K562 (cell line): ENCODE data around the gene EIF1.

Source experiments
- BACH1 ChIP-seq: fragments of 200-800 bp; sonication (Bioruptor generic); IDR thresholded peaks from 2 replicates; pipeline ENCODE4 v1.6.1; 2016; ENCODE audit warnings: missing genetic modification characterization, missing compliant biosample characterization
- CTCF ChIP-seq, 3 experiments: IDR thresholded peaks in 2 of 3; conservative IDR thresholded peaks in 1 of 3; 2 replicates each; pipeline ENCODE4 v1.5.1; 2011 to 2012; ENCODE audit warnings: low read length in 3 of 3, mild to moderate bottlenecking in 3 of 3, control low read depth in 2 of 3, improper control_type of control experiment in 1 of 3, inconsistent platforms in 1 of 3, low read depth in 1 of 3, mixed read lengths in 1 of 3, moderate library complexity in 1 of 3; ENCODE audit not compliant: insufficient read depth in 2 of 3
- HINFP ChIP-seq: fragments of 450-650 bp; conservative IDR thresholded peaks from 2 replicates; pipeline ENCODE4 v1.6.1; 2016; ENCODE audit warnings: missing genetic modification characterization, low read depth, mild to moderate bottlenecking, control low read depth, missing compliant biosample characterization
- LEF1 ChIP-seq: fragments of 450-650 bp; IDR thresholded peaks from 2 replicates; pipeline ENCODE4 v1.6.1; 2016; ENCODE audit warnings: mild to moderate bottlenecking
- MAX ChIP-seq: sonication (generic); formaldehyde crosslinking; IDR thresholded peaks from 2 replicates; pipeline ENCODE4 v1.9.0; 2022; ENCODE audit warnings: mild to moderate bottlenecking, missing genetic modification reagents
- POLR2AphosphoS5 ChIP-seq: IDR thresholded peaks from 2 replicates; pipeline ENCODE4 v1.6.1; 2011; ENCODE audit warnings: mild to moderate bottlenecking, low read depth, low read length, moderate library complexity; ENCODE audit not compliant: control insufficient read depth, insufficient read depth
- SIN3A ChIP-seq, 2 experiments: fragments of 150-350 bp in 1 of 2; IDR thresholded peaks; 2 replicates each; pipeline ENCODE4 v1.6.1; 2011 to 2016; ENCODE audit warnings: borderline replicate concordance in 2 of 2, low read depth in 2 of 2, low read length in 2 of 2, mild to moderate bottlenecking in 2 of 2, moderate library complexity in 2 of 2; ENCODE audit not compliant: control insufficient read depth in 1 of 2

- TF ChIP-seq CTCF (IDR thresholded peaks at IDR 0.05 in 2 of 3, conservative IDR thresholded peaks at IDR 0.05 in 1 of 3; ENCODE audit: insufficient read depth in 2 of 3, low read depth in 1 of 3, low read length in 3 of 3) (no peak), MAX (no peak), HINFP (tag) (no peak), BACH1 (no peak), LEF1 (no peak), POLR2AphosphoS5 (no peak), SIN3A (IDR thresholded peaks at IDR 0.05; ENCODE audit: borderline replicate concordance in 2 of 2, control insufficient read depth in 1 of 2, low read depth in 2 of 2, low read length in 2 of 2) (no peak)
These were observed 51.8 kb downstream of the EIF1 start for GRCh38 chr17:41740506-41740905.
